Astrocyte (in vitro differentiated cells and primary cell): ENCODE results near the gene NOTCH2.

Source experiments
- EZH2 ChIP-seq: IDR thresholded peaks from 2 replicates; pipeline ENCODE4 v1.6.1; 2012; ENCODE audit warnings: mild to moderate bottlenecking, low read length, inconsistent platforms; ENCODE audit not compliant: insufficient read depth
- TF ChIP-seq, protein P1 (sequence below): IDR thresholded peaks from 2 replicates; pipeline ENCODE4 v1.5.1; 2011; ENCODE audit warnings: low read depth, mild to moderate bottlenecking, inconsistent platforms, low read length, moderate library complexity; ENCODE audit not compliant: insufficient read depth

- TF ChIP-seq, protein P1, sequence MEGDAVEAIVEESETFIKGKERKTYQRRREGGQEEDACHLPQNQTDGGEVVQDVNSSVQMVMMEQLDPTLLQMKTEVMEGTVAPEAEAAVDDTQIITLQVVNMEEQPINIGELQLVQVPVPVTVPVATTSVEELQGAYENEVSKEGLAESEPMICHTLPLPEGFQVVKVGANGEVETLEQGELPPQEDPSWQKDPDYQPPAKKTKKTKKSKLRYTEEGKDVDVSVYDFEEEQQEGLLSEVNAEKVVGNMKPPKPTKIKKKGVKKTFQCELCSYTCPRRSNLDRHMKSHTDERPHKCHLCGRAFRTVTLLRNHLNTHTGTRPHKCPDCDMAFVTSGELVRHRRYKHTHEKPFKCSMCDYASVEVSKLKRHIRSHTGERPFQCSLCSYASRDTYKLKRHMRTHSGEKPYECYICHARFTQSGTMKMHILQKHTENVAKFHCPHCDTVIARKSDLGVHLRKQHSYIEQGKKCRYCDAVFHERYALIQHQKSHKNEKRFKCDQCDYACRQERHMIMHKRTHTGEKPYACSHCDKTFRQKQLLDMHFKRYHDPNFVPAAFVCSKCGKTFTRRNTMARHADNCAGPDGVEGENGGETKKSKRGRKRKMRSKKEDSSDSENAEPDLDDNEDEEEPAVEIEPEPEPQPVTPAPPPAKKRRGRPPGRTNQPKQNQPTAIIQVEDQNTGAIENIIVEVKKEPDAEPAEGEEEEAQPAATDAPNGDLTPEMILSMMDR, result no peak
- no peak for TF ChIP-seq EZH2
Observed at GRCh38 chr1:119926553-119926952, 142.9 kb downstream of the NOTCH2 start.
